GM10248 (cell line): Measurements from ENCODE around the gene YTHDF1.

ENCODE experiments used
- CTCF ChIA-PET: fragments of 300-600 bp; sonication (Branson Sonifier 250); formaldehyde crosslinking; extraction: SDS; loops from one replicate; lab custom pipeline; 2021; ENCODE audit warnings: antibody characterized with exemption; lab: Yijun Ruan, JAX
- POLR2A ChIA-PET: fragments of 350-650 bp; sonication (Branson Sonifier 250); formaldehyde crosslinking; extraction: SDS; loops from one replicate; lab custom pipeline; 2020; ENCODE audit warnings: antibody characterized with exemption; lab: Yijun Ruan, JAX
- DNase-seq: peaks from one replicate; pipeline ENCODE4 v3.0.0; 2012; ENCODE audit errors: extremely low spot score
- TF ChIP-seq, protein P1 (sequence below): IDR thresholded peaks from 2 replicates; pipeline ENCODE4 v1.5.1; 2012; ENCODE audit warnings: mild to moderate bottlenecking, low read depth; ENCODE audit errors: extremely low read depth, missing control alignments, control extremely low read depth

YTHDF1 gene

DNA sequence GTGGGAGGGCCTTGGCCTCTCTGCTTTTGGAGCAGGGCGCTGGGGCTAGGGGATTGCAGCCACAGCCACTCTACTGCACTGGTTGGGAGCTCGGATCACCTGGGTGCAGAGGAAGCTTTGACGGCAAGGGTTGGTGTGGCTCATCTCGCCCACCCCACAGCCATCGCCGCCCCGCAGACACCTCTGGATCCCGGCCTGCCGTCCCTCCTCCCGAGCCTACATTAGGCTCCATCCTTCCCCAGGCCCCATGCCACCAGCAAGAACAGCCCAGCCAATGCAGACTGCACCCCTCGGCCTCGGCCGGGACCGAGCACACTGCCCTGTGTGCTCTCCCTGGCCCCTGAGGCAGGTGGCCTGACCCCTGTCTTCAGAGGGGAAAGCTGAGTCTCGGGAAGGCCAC, 44.6 kb upstream of the YTHDF1 start:
- TF ChIP-seq, protein P1, sequence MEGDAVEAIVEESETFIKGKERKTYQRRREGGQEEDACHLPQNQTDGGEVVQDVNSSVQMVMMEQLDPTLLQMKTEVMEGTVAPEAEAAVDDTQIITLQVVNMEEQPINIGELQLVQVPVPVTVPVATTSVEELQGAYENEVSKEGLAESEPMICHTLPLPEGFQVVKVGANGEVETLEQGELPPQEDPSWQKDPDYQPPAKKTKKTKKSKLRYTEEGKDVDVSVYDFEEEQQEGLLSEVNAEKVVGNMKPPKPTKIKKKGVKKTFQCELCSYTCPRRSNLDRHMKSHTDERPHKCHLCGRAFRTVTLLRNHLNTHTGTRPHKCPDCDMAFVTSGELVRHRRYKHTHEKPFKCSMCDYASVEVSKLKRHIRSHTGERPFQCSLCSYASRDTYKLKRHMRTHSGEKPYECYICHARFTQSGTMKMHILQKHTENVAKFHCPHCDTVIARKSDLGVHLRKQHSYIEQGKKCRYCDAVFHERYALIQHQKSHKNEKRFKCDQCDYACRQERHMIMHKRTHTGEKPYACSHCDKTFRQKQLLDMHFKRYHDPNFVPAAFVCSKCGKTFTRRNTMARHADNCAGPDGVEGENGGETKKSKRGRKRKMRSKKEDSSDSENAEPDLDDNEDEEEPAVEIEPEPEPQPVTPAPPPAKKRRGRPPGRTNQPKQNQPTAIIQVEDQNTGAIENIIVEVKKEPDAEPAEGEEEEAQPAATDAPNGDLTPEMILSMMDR, result no peak
- CTCF ChIA-PET, result interaction anchor here (3.6 kb wide), 1 partner anchor 36 kb away, joined by 19 read pairs; no protein-coding TSS in a partner anchor
- no peak for DNase-seq
- POLR2A ChIA-PET, result no interaction called here

DNA sequence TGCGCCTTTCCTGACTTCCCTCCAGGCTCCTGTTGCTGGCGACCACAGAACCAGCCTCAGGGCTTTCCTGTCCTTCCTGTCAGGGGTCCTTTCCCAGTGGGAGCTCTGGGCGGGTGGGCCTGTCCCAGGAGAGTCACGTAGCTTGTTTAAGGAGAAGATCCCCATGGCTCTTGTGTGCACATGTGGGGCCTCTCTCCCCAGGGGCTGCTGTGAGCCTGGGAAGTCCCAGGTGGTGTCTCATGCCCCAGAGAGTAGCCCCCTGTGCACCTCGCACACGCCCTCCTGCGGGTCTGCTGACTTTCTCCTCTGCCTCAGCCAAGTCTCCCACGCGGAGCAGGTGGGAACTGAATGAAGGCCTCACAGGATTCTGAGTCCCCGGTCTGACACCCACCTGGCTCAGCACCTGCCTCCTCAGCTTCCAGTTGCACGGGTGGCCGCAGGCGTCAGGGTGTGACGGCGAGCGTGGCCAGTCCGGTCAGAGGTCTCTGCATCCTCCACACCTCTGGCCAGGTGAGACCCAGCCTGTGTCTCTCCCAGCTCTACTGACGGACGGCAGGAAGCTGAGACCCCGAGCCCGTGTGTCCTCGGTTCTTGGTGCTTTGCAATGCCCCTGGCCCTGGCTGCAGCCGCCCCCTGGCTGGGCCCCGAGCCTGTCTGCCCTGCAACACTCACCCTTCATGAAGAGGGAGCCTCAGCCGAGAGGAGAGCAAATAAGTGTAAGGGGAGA, 44.0 kb upstream of the YTHDF1 start:
- DNase-seq, result no peak
- ChIA-PET POLR2A (no interaction called here), CTCF (interaction anchor here (3.6 kb wide), 1 partner anchor 36 kb away, joined by 19 read pairs; no protein-coding TSS in a partner anchor)
- TF ChIP-seq, protein P1, result no peak

DNA sequence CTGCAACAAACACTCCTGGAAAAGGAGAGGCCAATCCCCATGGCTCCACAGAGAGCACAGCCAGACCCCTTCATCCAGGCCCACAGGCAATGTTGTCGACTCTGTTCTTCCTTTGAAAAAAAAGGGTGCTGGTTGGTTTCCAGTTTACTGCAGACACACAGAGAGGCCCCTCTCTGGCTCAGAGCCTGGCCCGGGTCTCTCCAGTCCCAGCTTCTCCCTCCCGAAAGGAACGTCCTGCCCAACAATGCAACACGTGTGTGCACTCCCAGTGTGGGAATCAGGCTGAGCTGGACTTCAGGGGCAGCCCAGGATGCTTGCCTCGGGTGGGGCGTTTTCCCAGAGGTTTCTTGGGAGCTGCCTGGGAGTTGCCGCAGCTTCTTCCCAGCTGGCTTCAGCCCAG, 42.9 kb upstream of the YTHDF1 start:
- CTCF ChIA-PET, result interaction anchor here (3.6 kb wide), 1 partner anchor 35 kb away, joined by 19 read pairs; no protein-coding TSS in a partner anchor
- POLR2A ChIA-PET, result no interaction called here

DNA sequence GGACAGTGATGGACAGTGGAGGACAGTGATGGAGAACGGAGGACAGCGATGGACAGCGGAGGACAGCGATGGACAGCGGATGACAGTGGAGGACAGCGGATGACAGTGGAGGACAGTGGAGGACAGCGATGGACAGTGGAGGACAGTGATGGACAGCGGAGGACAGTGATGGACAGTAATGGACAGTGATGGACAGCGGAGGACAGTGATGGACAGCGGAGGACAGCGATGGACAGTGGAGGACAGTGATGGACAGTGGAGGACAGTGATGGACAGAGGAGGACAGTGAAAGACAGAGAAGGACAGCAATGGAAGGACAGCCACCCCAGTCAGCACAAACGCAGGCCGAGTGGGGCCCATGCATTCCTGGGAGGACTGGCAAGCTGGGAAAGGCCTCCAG, 41.7 kb upstream of the YTHDF1 start:
- CTCF ChIA-PET, result interaction anchor here (3.6 kb wide), 1 partner anchor 34 kb away, joined by 19 read pairs; no protein-coding TSS in a partner anchor
- no peak for DNase-seq
- POLR2A ChIA-PET, result no interaction called here
- TF ChIP-seq, protein P1, result no peak

More for the DNA sequence above, 42.9 kb upstream of the YTHDF1 start:
- TF ChIP-seq, protein P1, result no peak
- no peak for DNase-seq

DNA sequence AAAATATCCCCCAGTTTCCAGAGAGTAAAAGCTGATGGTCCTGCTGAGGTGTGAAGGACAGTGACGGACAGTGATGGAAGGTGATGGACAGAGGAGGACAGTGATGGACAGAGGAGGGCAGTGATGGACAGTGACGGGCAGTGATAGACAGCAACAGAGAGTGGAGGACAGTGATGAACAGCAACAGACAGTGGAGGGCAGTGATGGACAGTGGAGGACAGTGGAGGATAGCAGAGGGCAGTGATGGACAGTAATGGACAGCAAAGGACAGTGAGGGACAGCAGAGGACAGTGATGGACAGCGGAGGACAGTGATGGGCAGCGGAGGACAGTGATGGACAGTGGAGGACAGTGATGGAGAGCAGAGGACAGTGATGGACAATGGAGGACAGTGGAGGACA, 41.0 kb upstream of the YTHDF1 start:
- TF ChIP-seq, protein P1, result no peak
- CTCF ChIA-PET, result no interaction called here
- POLR2A ChIA-PET, result no interaction called here
- DNase-seq, result no peak

DNA sequence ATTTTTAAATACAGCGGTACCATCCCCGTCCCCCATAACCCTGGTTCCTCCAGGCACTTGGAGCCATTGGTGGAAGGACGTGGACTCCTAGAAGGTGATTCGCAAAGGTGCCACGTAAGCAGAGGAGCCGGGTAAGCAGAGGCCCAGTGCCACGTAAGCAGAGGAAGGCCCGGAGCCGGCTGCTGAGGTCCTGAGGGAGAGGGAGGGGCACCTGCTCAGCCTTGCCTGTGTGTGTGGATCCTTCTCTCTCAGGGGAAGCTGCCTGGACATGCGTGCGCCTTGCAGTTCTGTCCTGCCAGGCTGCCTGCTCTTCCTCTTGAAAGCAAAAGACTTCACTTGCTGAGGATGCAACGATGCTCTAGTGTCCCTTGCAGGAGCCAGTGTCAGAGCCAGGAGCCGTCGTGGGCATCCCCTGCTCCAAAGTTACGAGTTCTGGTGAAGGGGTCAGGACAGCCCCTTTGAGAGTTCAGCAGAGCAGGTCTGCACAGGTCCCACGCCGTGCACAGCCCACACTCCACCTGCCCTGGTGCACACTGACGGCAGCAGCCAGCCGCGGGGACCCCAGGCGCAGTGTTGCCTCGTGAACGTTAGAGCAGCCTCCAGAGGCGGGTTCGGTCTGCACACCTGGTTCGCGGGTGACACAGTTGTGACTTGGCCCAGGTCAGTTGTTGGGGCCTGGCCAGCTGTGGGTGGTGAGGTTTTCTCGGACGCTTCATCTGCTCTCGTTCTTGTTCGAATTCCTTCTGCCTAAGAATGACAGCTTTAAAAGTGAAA, 40.2 kb upstream of the YTHDF1 start:
- TF ChIP-seq, protein P1, result no peak
- no peak for DNase-seq
- CTCF ChIA-PET, result interaction anchor here (2.1 kb wide), 1 partner anchor 10 kb away, joined by 4 read pairs; no protein-coding TSS in a partner anchor
- POLR2A ChIA-PET, result no interaction called here
